HG03045 (cell line): ENCODE measurements around the gene MRPL27.

Source experiments
- ATAC-seq: cut with Tn5 transposase; IDR thresholded peaks from one replicate; pipeline ENCODE4 v1.9.1; 2021; ENCODE audit warnings: mild to moderate bottlenecking, moderate library complexity; ENCODE audit not compliant: unreplicated experiment

MRPL27 gene

DNA sequence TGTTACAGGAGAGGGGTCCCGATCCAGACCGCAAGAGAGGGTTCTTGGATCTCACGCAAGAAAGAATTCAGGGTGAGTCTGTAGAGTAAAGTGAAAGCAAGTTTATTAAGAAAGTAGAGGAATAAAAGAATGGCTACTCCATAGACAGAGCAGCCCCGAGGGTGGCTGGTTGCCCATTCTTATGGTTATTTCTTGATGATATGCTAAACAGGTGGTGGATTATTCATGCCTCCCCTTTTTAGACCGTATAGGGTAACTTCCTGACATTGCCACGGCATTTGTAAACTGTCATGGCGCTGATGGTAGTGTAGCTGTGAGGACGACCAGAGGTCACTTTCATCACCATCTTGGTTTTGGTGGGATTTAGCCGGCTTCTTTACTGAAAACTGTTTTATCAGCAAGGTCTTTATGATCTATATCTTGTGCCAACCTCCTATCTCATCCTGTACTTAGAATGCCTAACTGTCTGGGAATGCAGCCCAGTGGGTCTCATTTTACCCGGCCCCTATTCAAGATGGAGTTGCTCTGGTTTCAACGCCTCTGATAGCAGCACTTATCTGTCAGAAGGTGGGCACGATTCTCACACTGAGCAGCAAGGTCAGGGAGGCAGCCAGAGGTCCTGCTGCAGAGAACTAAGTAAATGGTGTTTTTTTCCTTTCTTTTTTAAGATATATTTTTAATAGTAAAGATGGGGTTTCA lies 53.5 kb downstream of the MRPL27 start:
- ATAC-seq, result no peak

DNA sequence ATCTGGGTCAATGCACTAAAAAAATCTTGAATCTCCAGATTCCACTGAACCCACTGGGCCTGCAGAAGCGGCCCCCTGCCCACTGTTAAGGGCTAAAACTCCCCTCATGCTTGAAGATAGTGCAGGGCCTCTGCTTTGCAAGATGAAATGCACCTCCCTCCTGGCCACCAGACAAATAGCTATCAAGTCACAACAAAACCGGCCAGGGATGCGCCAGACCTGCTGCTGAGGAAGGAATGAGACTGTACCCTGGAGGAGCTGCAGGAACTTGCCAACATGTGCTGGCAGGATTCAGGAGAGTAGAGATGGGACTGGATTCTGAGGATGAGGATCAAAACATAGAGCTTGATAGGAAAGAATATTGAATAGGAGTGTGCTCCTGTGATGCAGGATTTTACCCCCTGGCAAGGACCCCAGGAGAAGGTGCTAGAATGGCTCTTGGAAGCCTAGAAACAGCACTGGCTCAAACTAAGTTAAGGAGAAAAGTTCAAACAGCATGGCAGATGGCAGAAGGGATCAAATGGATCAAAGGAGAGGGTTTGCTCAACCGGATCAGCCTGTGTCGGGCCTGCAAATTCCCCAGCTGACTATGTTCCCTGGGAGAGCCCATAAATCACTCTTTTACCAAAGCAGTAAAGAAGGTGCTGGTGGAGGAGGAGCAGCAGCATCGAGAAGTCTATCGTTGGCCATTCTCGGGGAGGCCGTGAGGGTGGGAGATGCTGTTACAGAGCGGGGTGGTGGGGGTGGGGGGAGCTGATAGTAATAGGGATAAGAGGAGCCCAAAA lies 54.3 kb downstream of the MRPL27 start:
- ATAC-seq, result no peak
